Colon (tissue), 2 donors: ENCODE measurements around the gene ARSB.

Experiments used
- FAIRE-seq: peaks from 2 replicates; lab custom pipeline; 2012; peaks lifted over from hg19 to GRCh38; lab: Jason Lieb, UNC
- donor health status: control.
- donor health status: control.

ARSB gene

DNA sequence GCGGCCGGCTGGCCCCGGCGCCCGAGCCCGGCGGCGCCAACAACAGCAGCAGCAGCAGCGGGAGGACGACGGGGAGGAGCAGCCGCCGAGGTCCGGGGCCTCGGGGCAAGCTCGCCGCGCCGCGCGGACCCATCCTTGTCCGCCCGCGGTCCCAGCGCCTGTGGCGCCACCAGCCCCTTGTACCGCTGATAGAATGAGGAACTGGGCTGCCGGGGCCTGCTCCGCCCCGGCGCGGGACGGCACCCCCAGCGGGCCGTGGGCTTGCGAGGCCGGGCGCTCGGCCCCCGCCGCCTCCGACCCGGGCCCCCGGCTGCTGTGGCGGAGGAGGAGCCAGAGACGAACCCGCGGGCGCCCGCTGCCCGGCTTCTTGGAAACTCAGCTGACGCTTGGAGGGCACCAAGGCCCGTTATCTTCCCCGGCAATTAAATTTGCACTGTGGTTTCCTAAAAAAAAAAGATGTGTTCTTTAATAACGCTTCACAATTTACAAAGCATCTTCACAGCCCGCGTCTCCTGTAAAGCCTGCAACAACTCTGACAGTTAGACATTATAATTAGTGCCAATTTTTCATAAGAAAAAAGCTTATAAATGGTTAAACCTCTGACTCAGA is at the start of gene ARSB:
TSS of gene ARSB (minus strand) at position 195 of the 609 bp plus-strand sequence. CDS start at position 133, 62 bp downstream.
- no peak for FAIRE-seq

DNA sequence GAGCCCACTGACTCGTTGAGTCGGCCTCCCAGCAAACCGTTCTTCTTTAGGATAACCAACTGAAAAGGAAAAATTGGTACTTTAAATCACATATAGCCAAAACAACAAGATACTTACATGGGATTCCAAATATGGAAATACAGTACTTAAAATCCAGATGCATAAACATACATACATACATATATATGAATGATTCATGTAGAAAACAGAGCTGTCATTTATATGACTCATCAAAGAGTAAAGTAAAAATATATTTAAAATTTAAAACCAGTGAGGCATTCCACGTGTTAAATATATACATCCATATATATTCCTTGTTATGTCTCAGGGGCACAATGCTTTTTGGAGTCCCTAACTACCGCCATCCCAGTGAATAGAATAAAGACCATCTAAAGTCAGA is 47.7 kb upstream of the ARSB start:
- no peak for FAIRE-seq

DNA sequence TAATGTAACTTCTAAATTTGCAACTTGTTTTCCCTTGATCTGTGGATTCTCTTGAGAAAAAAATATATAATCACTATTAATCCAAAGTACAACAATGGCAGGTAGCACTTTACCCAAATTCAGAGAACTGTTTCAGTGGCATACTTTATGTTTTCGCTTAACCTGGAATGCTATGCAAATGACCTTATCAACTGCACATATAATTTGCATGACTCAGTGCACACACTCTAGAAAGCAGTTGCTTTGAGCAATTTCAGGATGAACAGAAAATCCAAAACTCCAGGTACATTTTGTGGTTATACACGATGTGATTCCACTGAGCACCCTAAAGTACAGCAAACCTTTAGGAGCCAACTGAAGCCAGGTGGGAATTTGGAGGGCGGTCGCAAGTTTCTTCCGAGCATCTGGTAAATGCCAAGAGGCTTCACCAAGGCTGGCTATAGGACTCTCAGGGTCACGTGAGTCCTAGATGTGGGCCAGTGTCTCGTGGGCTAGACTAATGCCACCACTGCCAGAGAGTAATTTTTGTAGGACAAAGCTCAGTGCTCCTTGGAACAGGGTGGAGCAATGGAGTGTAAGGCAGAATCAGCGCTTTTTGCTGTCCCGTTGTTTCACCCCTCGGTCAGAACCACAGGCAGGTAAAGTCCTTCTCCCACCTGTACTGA is 47.1 kb upstream of the ARSB start:
- no peak for FAIRE-seq

DNA sequence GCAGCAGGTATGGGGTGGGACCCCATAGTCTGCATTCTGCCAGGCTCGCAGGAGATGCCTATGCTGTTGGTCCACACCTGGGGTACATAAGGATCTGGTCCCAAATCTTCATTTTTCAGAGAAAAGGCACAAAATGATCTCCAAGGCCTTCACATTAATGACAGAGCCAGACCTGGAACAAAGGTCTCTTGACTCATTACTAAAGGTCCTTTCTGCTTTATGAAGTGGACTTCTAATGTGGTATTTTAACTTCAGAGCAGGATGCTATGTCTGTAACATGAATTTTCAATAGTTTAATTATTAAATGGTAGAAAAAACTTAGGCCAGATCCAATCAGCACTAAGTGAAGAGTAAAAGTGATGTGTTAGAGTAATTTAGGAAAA is 46.4 kb upstream of the ARSB start:
- no peak for FAIRE-seq

DNA sequence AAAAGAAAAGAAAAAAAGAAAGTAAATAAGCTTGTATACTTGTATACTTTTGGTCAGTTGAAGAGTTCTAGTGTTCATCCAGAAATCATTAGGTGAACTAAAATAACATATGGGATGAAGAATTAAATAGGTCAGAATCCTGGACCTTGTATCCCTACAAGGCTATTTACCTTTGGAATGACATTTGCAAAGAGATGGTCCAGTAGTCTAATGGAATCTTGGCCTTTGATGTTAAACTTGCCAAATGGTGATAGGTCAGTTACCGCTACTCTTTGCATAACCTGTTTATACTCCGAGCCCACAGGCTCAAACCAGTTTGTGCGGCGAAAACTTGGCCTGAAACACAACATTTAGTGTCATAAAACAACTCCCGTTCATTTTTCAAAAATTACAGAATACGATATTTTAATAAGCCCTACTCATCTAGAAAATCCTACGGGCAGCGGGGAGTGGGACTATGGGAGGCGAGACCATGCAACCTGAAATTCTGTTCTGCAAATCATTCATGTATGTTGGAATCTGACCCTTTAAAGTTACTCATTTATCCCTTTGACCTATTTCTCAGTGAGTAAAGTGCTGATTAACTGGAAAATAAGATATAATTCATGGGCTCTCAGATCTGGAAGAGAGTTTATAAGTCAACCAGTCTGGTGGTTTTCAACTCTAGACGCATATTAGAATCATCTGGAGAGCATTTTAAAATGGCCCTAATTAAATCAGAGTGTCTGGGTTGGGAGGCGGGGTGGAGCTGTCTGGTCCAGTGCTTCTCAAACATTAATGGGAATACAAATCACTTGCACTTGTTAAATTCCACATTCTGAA is 45.8 kb upstream of the ARSB start:
- FAIRE-seq = no peak

DNA sequence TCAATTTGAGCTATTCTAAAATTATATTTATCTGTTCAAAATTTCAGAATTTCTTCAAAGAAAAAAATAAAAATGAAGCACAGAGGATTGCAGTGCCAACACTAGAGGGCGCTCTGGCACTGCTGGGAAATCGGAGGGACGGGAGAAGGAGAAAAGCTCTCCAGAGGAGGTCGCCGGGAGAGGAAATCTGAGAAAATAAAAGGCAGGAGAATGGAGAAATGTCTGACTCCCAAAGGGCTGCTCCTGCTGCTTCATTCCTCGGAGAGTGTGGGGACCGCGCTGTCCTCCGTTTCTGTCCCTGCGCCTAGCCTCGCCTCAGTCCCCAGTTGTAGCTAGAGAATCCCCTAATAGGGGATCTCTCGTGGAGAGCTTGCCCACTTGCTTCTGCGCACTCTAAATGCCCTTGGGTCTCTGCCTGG is 40.0 kb upstream of the ARSB start:
- no peak for FAIRE-seq

DNA sequence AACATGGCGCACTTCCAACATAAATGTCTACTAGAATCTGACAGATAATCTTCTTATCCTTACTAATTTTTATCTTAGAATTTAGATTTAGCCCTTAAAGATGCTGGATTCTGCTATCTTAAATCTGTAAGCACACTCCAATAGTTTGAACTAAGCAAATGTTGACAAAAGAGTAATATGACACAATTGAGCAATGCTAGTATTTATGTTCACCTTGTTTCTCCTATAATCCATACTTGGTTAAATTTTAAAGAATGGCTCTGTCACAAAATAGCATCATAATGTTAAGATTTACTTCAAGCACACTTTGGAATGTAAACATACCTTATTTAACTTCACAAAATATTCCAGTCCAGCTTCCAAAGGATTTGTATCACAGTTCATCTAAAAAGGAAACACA is 38.8 kb upstream of the ARSB start:
- FAIRE-seq = no peak

DNA sequence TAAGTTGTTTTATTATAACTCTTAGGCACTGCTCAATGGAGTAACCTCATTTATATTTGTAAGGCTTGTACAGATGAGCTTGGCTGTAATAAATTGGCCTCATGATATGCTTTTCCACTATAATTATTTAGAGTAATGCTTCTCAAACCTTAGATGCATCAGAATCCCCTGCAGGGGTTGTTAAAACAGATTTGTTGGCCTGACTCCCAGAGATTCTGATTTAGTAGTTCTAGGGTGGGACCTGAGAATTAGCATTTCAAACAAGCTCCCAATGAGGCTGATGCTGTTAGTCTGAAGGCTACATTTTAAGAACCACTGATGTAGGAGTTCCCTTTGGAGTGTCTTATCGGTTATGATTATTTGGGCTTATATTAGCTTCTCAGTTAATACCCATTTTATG is 38.2 kb upstream of the ARSB start:
- FAIRE-seq = no peak

DNA sequence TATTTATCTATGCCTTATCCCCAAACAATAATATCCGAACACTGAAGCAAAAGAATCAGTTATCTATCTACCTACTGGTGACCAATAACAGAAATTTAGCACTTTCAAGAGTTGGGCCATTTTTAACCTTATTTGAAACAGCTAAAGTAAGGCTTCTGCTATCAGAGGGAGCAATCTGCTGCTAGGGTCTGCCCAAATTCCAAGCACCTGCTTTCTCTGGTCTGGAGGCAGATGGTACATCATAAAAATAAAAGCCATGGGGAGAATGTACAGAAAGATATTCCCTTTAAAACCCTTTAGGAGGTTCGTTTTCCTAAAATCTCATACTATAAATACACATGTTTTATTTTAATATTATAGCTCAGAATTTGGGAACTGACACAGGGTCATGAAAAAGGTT is 37.7 kb upstream of the ARSB start:
- FAIRE-seq = no peak

DNA sequence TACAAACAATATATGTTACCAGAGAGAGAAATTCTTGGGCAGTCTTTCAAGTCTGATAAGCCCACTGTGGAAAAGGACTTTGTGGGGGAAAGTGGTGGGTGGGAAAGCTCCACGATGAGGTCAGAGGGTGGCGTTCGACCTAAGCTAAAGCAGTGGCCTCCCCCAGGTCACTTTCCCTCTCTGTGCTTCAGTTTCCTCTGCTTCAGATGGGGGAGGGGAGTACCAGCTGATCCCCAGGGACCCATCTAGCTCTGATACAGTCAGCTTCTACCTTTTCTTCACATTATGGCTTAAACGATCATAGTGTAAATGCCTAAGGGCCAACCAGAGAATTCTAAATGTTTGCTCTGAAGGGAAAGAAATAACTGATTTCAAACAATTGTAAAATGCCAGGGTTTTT is 36.6 kb upstream of the ARSB start:
- no peak for FAIRE-seq

DNA sequence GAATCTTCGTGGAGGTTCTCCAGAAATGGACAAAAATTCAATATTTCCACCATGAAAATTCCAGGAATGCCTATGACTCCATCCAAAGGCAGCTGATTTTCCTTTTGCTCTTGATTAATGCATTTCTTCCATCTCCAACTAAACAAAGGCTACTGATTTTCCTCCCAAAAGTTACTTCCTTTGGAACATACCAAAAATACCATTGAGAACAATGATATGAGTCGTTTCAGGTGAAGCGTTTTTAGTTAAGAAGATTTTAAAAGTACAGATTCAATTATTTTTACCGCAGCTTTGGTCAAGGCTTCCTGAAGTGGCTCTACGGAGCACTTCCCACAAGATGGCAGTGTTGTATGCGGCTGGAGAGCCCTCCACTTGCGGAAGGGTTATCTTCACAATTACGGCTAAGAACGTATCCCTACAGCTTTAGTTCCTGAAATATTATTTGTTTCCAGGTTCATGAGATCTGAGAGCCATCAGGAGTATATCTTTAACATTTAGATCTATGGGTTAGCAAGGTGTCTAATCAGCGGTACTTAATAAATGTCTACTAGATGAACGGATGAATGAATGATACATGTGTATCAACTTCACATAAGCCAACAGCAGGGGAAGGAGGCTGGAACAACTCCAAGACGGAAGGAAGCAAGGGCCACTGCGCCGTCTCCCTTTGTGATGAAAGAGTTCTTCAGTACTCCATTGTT is 35.9 kb upstream of the ARSB start:
- FAIRE-seq = peak; percentile 41

DNA sequence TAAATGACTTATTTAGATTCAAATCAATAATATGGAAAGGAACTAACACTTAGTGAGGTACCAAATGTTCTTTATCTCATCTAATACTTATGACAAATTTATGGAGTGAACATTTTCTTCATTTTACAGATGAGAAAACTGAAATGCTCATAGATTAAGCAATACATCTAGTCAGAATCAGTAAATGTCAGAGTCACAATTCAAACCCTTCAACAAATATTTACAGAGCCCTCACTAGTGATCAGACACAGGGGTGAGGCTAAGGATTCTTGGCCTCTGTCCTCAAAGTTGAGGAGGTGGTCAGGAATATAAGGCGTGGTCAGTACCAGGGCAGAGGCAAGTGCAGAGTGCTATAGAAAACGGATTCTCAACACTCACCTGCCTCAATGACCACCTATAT is 29.5 kb upstream of the ARSB start:
- no peak for FAIRE-seq

DNA sequence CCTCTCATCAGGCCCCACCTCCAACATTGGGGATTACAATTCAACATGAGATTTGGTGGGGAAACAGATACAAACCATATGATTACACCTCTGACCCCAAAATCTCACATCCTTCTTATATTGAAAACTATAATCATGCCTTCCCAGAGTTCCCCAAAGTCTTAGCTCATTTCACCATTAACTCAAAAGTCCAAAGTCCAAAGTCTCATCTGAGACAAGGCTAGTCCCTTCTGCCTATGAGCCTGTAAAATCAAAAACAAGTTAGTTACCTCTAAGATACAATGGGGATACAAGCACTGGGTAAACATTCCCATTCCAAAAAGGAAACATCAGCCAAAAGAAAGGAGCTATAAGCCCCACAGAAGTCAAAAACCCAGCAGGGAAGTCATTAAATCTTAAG is 26.8 kb upstream of the ARSB start:
- FAIRE-seq = no peak

DNA sequence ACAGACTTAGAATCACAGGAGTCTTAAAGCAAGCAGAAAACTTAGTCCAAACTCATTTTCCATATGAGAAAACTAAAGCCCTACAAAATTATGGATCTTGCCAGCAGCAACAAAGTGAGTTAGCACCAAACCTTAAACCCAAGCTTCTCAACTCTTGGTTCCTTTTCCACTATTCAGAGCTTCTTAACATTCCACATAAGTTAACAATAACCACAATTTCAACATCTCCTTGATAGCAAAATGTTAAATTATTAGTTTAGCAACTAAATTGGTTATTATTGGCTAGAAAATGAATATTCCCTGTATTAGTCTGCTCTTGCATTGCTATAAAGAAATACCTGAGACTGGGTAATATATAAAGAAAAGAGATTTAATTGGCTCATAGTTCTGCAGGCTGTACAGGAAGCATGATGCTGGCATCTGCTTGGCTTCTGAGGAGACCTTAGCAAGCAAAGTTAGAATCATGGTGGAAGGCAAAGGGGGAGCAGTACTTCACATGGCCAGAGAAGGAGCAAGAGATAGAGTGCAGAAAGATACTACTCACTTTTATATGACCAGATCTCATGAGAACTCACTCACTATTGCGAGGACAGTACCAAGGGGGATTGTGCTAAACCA is 26.2 kb upstream of the ARSB start:
- FAIRE-seq = no peak

DNA sequence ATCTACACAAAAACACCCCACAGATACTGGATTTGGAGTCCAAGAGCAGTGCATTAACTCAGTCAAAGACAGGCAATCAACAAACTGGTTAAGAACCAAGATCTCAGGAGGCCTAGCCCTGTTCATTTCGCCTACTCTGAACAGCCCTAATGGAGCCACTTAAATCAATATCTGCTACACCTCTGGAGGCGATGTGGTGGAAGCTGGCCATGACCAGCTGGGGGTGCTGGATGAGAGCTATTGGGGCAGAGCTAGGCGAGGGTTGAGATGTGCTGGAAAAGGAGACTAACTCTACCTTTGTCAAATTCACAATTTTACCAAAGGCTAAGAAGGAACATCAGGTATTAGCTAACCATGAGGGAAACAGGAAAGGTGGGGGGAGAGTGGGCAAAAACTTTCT is 23.3 kb upstream of the ARSB start:
- FAIRE-seq = no peak

DNA sequence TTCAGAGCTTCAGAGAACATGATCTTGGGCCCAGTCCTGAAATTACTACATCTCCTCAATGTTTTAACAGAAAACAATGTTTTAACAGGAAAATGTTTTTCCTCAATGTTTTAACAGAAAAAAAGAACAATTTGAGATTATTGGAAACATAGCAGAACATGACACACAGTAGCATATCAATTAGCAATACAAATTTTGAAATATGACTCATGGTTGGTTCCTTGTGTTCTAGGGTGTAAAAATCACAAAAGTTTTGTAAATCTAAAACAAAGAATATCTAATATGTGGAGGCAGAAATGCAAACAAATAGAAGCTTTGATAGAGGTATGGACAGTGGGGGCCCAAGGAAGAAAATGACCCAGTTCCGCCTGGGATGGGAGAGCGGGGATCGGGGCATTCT is 22.8 kb upstream of the ARSB start:
- FAIRE-seq = no peak

DNA sequence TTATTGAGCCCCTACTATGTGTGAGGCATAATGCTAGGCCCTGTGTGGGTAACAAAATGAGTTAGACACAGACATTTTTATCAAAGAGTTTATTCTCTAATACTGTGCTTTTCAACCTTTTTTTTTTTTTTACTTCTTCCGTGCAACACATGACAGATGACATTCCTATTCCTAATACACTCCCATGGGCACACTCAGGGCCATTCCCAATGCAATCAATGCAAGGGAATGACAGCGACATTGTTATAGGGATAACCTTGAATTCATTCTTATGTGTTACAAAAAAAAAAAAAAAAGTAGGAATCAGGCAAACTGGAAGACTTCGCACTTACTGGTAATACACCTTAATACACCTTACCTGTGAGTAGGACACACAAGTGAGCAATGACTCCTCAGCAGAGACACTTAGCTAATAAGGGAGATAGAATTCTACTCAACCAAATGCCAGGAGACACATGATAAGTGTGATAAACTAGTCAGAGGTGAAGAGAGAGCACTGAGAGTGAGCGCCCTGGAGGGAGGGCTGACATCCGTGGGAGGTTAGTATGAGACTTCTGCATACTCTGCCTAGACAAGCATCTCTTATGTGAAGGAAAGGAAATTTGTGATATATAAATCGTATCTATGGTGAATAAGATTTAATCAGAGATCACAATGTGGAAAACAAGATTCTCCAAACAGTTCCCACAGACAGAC is 21.0 kb upstream of the ARSB start:
- no peak for FAIRE-seq

DNA sequence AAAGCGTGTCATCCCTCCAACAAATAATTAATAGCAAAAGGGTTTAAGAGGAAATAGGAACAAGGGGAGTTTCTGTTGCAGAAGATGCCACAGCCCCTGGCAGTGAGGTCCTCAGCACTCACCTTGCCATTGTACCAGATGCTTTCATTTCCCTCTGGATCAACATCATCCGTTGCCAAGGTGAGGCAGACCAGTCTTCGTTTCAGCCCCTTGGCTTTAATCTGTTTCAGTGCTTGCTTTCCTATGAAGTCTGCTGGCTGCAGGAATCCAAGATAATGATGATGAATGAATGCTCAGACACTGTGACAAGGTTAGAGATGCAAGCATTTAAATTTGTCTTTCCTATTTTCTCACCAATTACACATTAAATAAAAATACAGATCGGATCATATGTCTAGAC is 20.0 kb upstream of the ARSB start:
- FAIRE-seq = no peak

DNA sequence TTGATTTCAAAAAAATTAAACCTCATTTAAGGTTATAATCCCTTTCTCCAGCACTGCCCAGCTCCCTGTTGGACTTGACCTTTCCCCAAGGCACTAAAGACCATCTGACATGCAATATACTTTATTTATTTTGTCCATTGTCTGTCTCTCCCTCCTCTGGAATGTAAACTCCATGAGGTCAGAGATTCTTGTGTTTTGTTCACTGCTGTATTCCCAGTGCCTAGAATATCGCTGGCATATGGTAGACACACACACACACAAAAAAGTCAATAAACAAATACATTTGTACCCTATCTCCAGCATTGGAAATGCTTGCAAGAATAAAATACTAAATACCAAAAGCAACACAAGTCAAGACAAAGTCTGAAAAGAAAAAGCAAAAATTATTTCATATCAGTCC is 17.3 kb upstream of the ARSB start:
- FAIRE-seq = no peak

DNA sequence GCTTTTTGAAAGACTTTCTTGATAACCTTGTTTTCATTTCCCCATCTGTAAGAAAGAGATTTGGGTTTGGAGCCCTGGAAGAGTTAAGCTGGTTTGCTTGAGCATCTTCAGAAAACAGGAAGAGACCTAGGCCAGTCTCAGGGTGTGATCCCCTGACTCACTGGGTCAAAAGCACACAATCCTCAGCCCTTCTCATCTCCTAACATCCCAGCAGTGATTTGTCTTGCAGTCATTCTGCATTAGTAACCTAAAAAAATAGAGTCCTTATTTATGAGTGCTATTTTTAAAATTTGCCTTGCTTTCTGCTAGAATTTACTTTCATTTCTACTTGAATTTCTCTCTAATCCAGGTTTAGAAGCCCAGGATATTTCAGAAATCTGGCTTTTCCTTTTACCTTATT is 16.4 kb upstream of the ARSB start:
- no peak for FAIRE-seq

DNA sequence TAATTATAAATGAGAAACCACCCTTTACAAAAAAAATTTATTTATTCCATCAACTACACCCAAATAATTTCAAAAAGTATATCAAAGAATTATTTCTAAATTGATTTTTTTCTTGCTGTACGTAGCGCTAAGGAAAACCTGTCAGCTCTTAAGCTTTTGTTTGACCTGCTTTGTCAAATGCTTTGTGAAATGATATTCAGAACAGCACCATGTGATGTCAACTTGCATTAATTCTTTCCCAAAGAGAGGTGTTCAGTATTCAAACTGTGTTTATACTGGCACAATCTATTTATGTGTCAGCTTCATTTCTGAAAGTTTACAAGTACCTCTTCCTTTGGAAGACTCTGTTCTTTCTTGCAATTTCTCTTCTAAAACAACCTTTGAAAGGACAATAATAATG is 12.0 kb upstream of the ARSB start:
- FAIRE-seq = no peak

DNA sequence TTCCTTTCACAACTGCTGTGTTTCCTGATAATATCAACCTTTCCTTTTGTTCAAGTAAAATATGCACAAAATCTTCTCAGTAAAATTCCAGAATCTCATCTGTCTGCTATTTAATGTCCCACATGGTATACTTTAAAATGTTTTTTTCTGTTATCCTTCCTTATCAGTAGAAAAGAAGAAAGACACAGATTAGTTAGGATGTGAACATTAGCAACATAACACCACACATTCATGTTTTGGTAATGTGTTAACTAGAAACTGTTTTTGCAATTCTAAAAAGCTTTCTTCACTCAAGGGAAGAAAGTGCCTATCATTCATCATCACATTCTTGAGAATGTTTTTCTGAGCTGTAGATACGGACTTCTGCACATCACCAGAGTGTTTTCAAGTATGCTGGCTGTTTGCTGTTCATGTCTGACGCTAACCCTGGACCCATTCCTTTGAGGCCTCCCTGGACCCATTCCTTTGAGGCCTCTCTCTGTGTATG is 10.5 kb upstream of the ARSB start:
- no peak for FAIRE-seq
